HG02852 (cell line): Measurements from ENCODE around the gene ALB.
A peak's percentile ranks its signal among the peaks of the same experiment; 100 is the strongest.
"Not testable (repeated sequence)": the region's sequence is repeated elsewhere in the genome, so short reads cannot be mapped to it uniquely, and the experiment has no call there.

Source experiments
- ATAC-seq: cut with Tn5 transposase; IDR thresholded peaks from one replicate; pipeline ENCODE4 v1.9.1; 2021; ENCODE audit warnings: mild to moderate bottlenecking, moderate library complexity; ENCODE audit not compliant: unreplicated experiment

The ALB gene

GRCh38 chr4:73404042-73404441 lies at the start of gene ALB:
TSS of gene ALB (plus strand) at chr4:73404287. CDS start at chr4:73404328, 41 bp downstream.
- ATAC-seq = no peak

GRCh38 chr4:73357174-73357573 lies 46.9 kb upstream of the ALB start:
- not testable (repeated sequence) for ATAC-seq

- not testable (repeated sequence) for ATAC-seq
Observed at GRCh38 chr4:73369506-73370199, 34.4 kb upstream of the ALB start.

GRCh38 chr4:73375328-73375741 lies 28.8 kb upstream of the ALB start:
- ATAC-seq = no peak

GRCh38 chr4:73376251-73376650 lies 27.8 kb upstream of the ALB start:
- ATAC-seq = no peak

GRCh38 chr4:73376976-73377375 lies 27.1 kb upstream of the ALB start:
- no peak for ATAC-seq

- ATAC-seq = no peak
Observed at GRCh38 chr4:73378887-73379286, 25.2 kb upstream of the ALB start.

- ATAC-seq = no peak
Observed at GRCh38 chr4:73379946-73380345, 24.1 kb upstream of the ALB start.

GRCh38 chr4:73381214-73381613 lies 22.9 kb upstream of the ALB start:
- ATAC-seq = no peak

- no peak for ATAC-seq
Observed at GRCh38 chr4:73383452-73383851, 20.6 kb upstream of the ALB start.

- peak; percentile 66 for ATAC-seq
Observed at GRCh38 chr4:73387552-73387951, 16.5 kb upstream of the ALB start.

GRCh38 chr4:73388887-73389286 lies 15.2 kb upstream of the ALB start:
- ATAC-seq = no peak

GRCh38 chr4:73389663-73390062 lies 14.4 kb upstream of the ALB start:
- ATAC-seq = not testable (repeated sequence)

GRCh38 chr4:73391774-73392173 lies 12.3 kb upstream of the ALB start:
- no peak for ATAC-seq

GRCh38 chr4:73392936-73393335 lies 11.2 kb upstream of the ALB start:
- no peak for ATAC-seq

GRCh38 chr4:73396304-73396703 lies 7.8 kb upstream of the ALB start:
- ATAC-seq = no peak

- no peak for ATAC-seq
Observed at GRCh38 chr4:73396993-73397972, 6.8 kb upstream of the ALB start.

GRCh38 chr4:73401412-73401811 lies 2.7 kb upstream of the ALB start:
- no peak for ATAC-seq

GRCh38 chr4:73404457-73404856 lies 370 bp downstream of the ALB start:
- ATAC-seq = no peak

GRCh38 chr4:73405138-73405537 lies 1.1 kb downstream of the ALB start:
- no peak for ATAC-seq

GRCh38 chr4:73406548-73406875 lies 2.4 kb downstream of the ALB start:
- no peak for ATAC-seq

GRCh38 chr4:73407227-73407673 lies 3.2 kb downstream of the ALB start:
- no peak for ATAC-seq
